HAP-1 (cell line): ENCODE measurements around the gene GDF15.

Experiments
- DNase-seq, 2 experiments: peaks; one replicate each; pipeline ENCODE4 v3.0.0-alpha.2; 2016 to 2020; ENCODE audit warnings: low spot score in 2 of 2
- H3K27me3 ChIP-seq: fragments of 250-450 bp; sonication (Bioruptor Pico); 2 replicates; pipeline ENCODE4 v1.5.1; 2020; ENCODE audit warnings: low read depth, mild to moderate bottlenecking, moderate library complexity
- H3K36me3 ChIP-seq: fragments of 250-450 bp; sonication (Bioruptor Pico); replicated peaks from 2 replicates; pipeline ENCODE4 v1.5.1; 2020; ENCODE audit warnings: mild to moderate bottlenecking
- H3K4me1 ChIP-seq: fragments of 250-450 bp; sonication (Bioruptor Pico); 2 replicates; pipeline ENCODE4 v1.5.1; 2020; ENCODE audit warnings: mild to moderate bottlenecking
- H3K4me3 ChIP-seq: fragments of 250-450 bp; sonication (Bioruptor Pico); 2 replicates; pipeline ENCODE4 v1.5.1; 2020; ENCODE audit warnings: mild to moderate bottlenecking, moderate library complexity
- H3K9me3 ChIP-seq: fragments of 250-450 bp; sonication (Bioruptor Pico); 2 replicates; pipeline ENCODE4 v1.5.1; 2020; ENCODE audit warnings: mild to moderate bottlenecking, moderate library complexity
- in situ Hi-C: fragments of 300-500 bp; cut with MboI; formaldehyde crosslinking; loops from 3 replicates; pipeline ENCODE4 v1.14.3; 2020; ENCODE audit warnings: low sequenced_read_pairs, inconsistent platforms, mixed read lengths

The GDF15 gene

GRCh38 chr19:18412610-18413239 lies 26.8 kb downstream of the GDF15 start:
- in situ Hi-C loops: no loop called here

DNA sequence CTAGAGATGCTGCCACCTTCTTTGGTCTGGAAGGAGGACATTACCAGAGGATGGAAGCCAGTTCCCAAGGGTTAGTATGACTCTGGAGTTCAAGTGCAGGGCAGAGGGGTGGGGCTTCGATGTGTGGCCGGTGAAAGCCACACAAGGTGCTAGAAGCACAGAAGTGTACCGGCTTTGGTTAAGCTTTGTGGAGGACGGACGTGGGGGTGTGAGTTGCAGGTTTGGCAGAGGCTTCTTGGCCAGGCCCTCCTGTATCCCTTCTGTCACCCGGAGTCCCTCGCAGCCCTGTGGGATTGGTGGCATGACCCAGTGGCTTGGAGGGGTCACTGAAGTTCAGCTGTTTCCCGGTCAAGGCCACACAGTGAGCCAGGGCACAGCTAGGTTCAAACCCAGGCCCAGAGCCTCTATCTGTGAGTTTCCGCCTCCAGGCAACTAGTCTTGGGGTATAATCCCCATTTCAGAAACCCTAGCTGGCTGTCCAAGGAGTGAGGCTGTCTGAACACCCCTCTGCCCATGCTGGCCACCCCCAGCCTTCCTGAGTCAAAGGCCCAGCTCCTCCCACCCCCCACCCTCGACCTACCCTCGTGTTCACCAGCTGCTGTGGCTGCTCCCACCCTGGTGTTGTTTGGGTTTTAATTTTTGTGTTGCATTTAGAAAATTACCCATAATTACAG lies 28.7 kb downstream of the GDF15 start:
- no peaks in the 10 kb centered on the region for H3K36me3 ChIP-seq
- no peaks in the 10 kb centered on the region for H3K27me3 ChIP-seq
- no peaks in the 10 kb centered on the region for H3K9me3 ChIP-seq
- no peak for DNase-seq
- peaks cover 21% of the 10 kb centered on the region for H3K4me1 ChIP-seq
- in situ Hi-C loops: no loop called here
- H3K4me3 ChIP-seq: no peak overlapping the region

More at GRCh38 chr19:18412610-18413239, 26.8 kb downstream of the GDF15 start:
- peaks cover 13% of the 10 kb centered on the region for H3K4me1 ChIP-seq
- H3K36me3 ChIP-seq: no peaks in the 10 kb centered on the region
- no peak overlapping the region for H3K4me3 ChIP-seq
- H3K9me3 ChIP-seq: no peaks in the 10 kb centered on the region
- H3K27me3 ChIP-seq: no peaks in the 10 kb centered on the region
- no peak for DNase-seq

DNA sequence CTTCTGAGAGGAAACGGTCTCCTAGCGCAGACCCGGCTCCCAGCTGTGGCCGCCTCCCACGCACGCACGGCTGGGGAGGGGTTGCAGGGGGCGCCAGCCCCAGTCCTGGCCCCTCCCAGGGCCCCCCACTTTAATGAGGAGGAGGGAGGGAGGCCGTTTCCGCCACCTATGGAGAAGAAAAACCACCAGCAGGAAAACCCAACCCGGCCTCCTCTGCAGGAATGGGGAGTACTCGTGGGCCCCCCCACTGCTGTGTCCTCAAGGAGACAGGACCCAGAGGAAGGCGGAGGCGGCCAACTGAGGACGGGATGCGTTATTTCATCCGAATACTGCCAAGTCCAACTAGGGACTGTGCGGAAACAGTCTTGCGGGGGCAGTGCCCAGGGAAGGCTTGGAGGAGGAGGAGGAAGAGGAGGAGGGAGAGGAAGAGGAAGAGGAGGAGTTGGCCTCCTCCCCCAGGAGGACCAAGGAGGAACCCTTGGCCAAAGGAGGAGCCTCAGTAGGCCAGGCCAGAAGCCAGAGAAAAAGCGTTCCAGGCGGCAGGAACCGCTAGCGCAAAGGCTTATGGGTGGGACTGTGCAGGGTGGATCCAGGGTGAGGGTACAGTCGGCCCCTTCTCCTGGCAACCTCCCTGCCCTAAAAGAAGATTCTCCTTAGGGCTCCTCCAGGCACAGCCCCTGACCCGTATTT lies 29.4 kb downstream of the GDF15 start:
- Histone ChIP-seq H3K4me1 (peaks cover 23% of the 10 kb centered on the region), H3K27me3 (no peaks in the 10 kb centered on the region), H3K4me3 (no peak overlapping the region), H3K9me3 (no peaks in the 10 kb centered on the region), H3K36me3 (no peaks in the 10 kb centered on the region)
- DNase-seq: no peak
- in situ Hi-C loops: no loop called here

- no peaks in the 10 kb centered on the region for H3K27me3 ChIP-seq
- H3K36me3 ChIP-seq: no peaks in the 10 kb centered on the region
- H3K4me3 ChIP-seq: peak overlapping the region; percentile 32
- no peaks in the 10 kb centered on the region for H3K9me3 ChIP-seq
- in situ Hi-C loops: no loop called here
- DNase-seq: peak; percentile 86 to 96
- H3K4me1 ChIP-seq: peaks cover 23% of the 10 kb centered on the region
Observed at GRCh38 chr19:18416778-18417249, 30.9 kb downstream of the GDF15 start.

- Histone ChIP-seq H3K4me3 (peak overlapping the region; percentile 32), H3K4me1 (peaks cover 23% of the 10 kb centered on the region), H3K27me3 (no peaks in the 10 kb centered on the region), H3K9me3 (no peaks in the 10 kb centered on the region), H3K36me3 (no peaks in the 10 kb centered on the region)
- peak; percentile 82 to 92 for DNase-seq
- in situ Hi-C loops: no loop called here
Observed at GRCh38 chr19:18417250-18418028, 31.5 kb downstream of the GDF15 start.

- DNase-seq: no peak
- Histone ChIP-seq H3K4me3 (peak overlapping the region; percentile 32), H3K36me3 (no peaks in the 10 kb centered on the region), H3K4me1 (peaks cover 23% of the 10 kb centered on the region), H3K9me3 (no peaks in the 10 kb centered on the region), H3K27me3 (no peaks in the 10 kb centered on the region)
- in situ Hi-C loops: no loop called here
Observed at GRCh38 chr19:18418029-18418482, 32.1 kb downstream of the GDF15 start.

DNA sequence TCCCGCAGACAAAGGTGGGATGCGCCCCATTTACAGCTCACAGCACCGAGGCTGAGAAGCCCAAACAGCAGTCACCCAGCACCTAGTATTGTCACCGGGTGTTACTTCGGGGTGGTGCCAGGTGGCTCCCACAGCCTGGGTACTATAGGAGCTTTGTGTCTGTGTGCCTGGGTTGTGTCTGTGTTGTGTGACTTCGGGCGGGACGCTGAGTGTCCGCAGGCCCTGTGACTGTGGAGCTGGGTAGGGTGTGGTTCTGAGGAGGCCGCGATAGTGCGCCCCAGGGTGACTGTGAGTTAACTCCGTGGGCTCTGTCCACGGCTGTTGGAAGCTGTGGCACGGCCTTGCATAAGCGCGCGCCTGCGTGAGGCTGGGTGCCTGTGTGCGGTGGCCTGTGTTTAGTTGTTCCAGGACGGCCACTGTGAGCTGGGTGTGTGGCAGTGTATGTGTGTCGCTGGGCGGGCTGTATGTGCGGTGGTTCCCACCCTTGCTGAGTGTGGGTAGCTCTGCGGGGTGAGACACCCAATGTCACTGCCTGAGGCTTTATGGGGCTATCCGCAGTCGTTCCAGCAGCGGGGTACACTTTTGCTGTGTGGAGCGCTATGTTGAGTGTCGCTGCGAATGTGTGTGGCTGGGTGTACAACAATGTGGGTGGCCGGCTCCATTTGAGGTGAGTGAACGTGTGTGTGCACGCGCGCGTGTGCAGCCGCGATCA lies 32.7 kb downstream of the GDF15 start:
- no peaks in the 10 kb centered on the region for H3K36me3 ChIP-seq
- peak overlapping the region; percentile 60 for H3K4me3 ChIP-seq
- no peaks in the 10 kb centered on the region for H3K27me3 ChIP-seq
- in situ Hi-C loops: no loop called here
- no peaks in the 10 kb centered on the region for H3K9me3 ChIP-seq
- peaks cover 23% of the 10 kb centered on the region for H3K4me1 ChIP-seq
- DNase-seq: peak in 1 of 2 experiments; percentile 25

DNA sequence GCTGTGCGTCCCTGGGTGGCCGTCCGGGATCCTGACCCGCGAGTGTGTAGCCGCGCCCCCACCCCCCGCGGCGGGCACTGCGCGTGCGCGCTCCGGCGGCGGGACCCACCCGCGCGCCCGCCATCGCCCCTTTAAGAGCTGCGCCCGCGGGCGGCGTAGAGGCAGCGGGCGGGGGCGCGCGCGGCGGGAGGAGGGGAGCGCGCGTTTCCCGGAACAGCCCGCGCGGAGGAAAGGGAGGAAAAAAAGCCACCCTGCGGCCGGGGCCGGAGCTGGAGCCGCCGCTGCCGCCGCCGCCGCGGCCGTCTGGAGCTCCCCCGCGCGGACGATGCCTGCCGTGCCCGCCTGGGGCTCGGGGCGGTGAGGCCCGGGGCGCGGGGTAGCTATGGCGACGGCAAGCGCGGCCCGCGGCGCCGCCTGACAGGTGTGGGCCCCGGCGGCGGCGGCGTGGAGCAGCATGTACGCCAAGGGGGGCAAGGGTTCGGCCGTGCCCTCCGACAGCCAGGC lies 33.3 kb downstream of the GDF15 start, which contains the start of gene SSBP4:
TSS of gene SSBP4 (plus strand) at position 204 of the 504 bp plus-strand sequence. CDS start at position 455, 251 bp downstream.
- H3K4me3 ChIP-seq: peak within 1 kb of the TSS; percentile 60
- in situ Hi-C loops: no loop called here
- DNase-seq: peak; percentile 63 to 82
- peaks cover 23% of the 10 kb centered on the region for H3K4me1 ChIP-seq
- no peaks in the 10 kb centered on the region for H3K36me3 ChIP-seq
- no peaks in the 10 kb centered on the region for H3K27me3 ChIP-seq
- no peaks in the 10 kb centered on the region for H3K9me3 ChIP-seq

DNA sequence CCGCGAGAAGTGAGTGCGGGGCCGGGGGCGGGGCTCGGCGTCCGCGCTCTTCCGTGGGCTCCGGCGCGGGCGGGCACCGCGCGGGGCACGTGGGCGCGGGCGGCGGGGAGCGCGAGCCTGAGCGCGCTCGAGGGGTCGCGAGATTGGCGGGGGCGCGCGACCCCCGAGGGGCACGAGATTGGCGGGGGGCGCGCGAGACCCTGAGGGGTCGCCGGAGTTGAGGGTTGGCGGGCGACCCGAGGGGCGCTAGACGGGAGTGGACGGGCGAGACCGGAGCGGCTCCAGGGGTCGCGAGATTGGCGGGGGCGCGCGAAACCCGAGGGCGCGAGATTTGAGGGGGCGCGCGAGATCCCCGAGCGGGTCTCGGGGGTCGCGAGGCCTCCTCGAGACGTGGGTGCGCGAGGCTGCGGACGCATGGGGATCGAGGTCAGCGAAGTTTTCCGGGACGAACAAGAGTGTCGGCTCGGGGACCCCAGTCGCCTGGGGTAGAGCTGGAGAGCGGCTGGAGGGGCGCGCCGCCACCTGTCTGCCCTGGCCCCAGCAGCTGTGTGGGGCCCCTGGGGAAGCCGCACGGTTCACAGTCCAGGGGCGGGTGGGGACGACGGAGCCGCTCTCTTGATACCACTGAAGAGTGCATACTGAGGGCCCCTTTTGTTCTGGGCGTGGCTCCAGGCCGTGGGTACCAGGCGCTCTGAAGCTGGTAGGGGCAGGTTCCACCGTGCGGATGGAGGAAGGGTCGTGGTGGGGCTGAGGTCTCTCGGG lies 33.9 kb downstream of the GDF15 start:
- peak; percentile 11 to 68 for DNase-seq
- H3K4me1 ChIP-seq: peaks cover 23% of the 10 kb centered on the region
- in situ Hi-C loops: no loop called here
- no peaks in the 10 kb centered on the region for H3K27me3 ChIP-seq
- H3K9me3 ChIP-seq: no peaks in the 10 kb centered on the region
- H3K4me3 ChIP-seq: peak overlapping the region; percentile 60
- H3K36me3 ChIP-seq: no peaks in the 10 kb centered on the region

DNA sequence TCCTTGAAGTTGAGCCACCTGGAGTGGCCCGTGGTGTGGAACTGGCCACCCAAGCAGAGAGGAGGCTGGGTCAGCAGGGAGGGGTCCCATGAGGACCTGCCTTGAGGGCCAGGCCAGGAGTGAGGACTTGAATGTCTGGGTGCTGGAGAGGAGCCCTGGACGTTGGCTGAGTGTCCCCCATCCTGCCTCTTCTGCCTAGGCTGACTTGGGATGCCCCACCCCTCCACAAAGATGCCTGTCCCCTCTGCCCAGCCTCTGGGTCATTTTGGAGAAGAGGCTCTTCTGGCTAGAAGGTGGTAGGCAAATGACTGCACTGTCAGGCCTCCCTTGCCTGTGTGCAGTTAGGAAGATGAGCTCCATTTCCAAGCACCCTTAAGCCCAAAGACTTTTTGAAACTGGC lies 35.0 kb downstream of the GDF15 start:
- peak overlapping the region; percentile 60 for H3K4me3 ChIP-seq
- DNase-seq: no peak
- in situ Hi-C loops: no loop called here
- no peaks in the 10 kb centered on the region for H3K27me3 ChIP-seq
- H3K36me3 ChIP-seq: no peaks in the 10 kb centered on the region
- H3K4me1 ChIP-seq: peaks cover 23% of the 10 kb centered on the region
- H3K9me3 ChIP-seq: no peaks in the 10 kb centered on the region

DNA sequence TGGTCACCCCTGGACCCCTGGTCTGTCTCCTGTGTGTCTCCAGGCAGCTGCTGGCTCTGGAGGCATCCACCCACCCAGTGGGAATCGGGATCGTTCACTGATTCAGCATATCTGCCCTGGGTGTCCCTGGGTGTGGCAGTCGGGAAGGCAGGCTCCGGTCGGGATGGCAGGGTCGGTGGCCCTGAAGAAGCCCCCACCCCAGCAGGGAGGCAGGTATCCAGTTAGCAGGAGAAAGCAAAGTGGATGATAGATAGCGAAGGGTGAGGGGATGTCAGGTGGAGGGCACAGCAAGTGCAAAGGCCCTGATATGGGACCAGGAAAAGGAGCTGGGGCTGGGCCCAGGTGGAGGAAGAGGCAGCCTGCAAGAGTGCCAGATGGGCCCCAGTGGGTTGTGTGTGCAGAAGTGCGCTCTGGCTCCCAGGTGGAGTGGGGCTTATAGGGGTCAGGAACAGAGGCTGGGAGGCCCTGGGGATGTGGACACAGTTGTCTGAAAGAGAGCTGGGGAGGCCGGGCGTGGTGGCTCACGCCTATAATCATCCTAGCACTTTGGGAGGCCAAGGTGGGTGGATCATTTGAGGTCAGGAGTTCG lies 35.5 kb downstream of the GDF15 start:
- DNase-seq: no peak
- Histone ChIP-seq H3K4me1 (peaks cover 19% of the 10 kb centered on the region), H3K36me3 (no peaks in the 10 kb centered on the region), H3K27me3 (no peaks in the 10 kb centered on the region), H3K4me3 (peak overlapping the region; percentile 60), H3K9me3 (no peaks in the 10 kb centered on the region)
- in situ Hi-C loops: no loop called here
